Neuronal stem cell (in vitro differentiated cells): ENCODE results near the gene HGF.

Experiments used
- DNase-seq: peaks from one replicate; pipeline ENCODE4 v3.0.0-alpha.2; 2013; ENCODE audit warnings: low spot score
- H2AFZ ChIP-seq: one replicate; pipeline ENCODE4 v1.6.1; 2013; ENCODE audit warnings: mild to moderate bottlenecking, low read length, inconsistent platforms
- H2AK5ac ChIP-seq: 2 replicates; pipeline ENCODE4 v1.6.1; 2013; ENCODE audit warnings: low read depth, mild to moderate bottlenecking, inconsistent platforms, low read length, moderate library complexity, mixed read lengths
- H2BK120ac ChIP-seq: 2 replicates; pipeline ENCODE4 v1.6.1; 2013; ENCODE audit warnings: low read depth, mild to moderate bottlenecking, inconsistent platforms, low read length, moderate library complexity, mixed read lengths
- H2BK12ac ChIP-seq: one replicate; pipeline ENCODE4 v1.6.1; 2013; ENCODE audit warnings: low read length, inconsistent platforms
- H2BK15ac ChIP-seq: 2 replicates; pipeline ENCODE4 v1.6.1; 2013; ENCODE audit warnings: mild to moderate bottlenecking, low read length, inconsistent platforms, mixed read lengths
- H2BK5ac ChIP-seq: one replicate; pipeline ENCODE4 v1.6.1; 2013; ENCODE audit warnings: inconsistent platforms, mild to moderate bottlenecking, low read length, moderate library complexity
- H3K14ac ChIP-seq: one replicate; pipeline ENCODE4 v1.6.1; 2013; ENCODE audit warnings: low read length, inconsistent platforms
- H3K18ac ChIP-seq: 2 replicates; pipeline ENCODE4 v1.6.1; 2013; ENCODE audit warnings: low read length, inconsistent platforms
- H3K23ac ChIP-seq: 2 replicates; pipeline ENCODE4 v1.6.1; 2013; ENCODE audit warnings: low read depth, mild to moderate bottlenecking, mixed read lengths, low read length, inconsistent platforms; ENCODE audit not compliant: poor library complexity
- H3K27ac ChIP-seq: replicated peaks from 3 replicates; pipeline ENCODE4 v1.5.1; 2013; ENCODE audit warnings: low read length, inconsistent platforms
- H3K27me3 ChIP-seq, 3 experiments: 2 replicates each; pipeline ENCODE4 v1.6.1; 2013; ENCODE audit warnings: low read length in 3 of 3, mild to moderate bottlenecking in 2 of 3, inconsistent platforms in 1 of 3, low read depth in 1 of 3, mixed read lengths in 1 of 3, moderate library complexity in 1 of 3; ENCODE audit not compliant: control insufficient read depth in 3 of 3, insufficient read depth in 3 of 3
- H3K36me3 ChIP-seq, 2 donors: replicated peaks in 1 of 2; 2 replicates each; pipeline ENCODE4 v1.6.1; 2013; ENCODE audit warnings: low read length in 2 of 2; ENCODE audit not compliant: control insufficient read depth in 2 of 2, insufficient read depth in 2 of 2
- H3K4ac ChIP-seq: 2 replicates; pipeline ENCODE4 v1.6.1; 2013; ENCODE audit warnings: inconsistent platforms, mild to moderate bottlenecking, low read length, moderate library complexity
- H3K4me1 ChIP-seq, 2 donors: 1 replicate in 1 of 2; 2 replicates in 1 of 2; pipeline ENCODE4 v1.6.1; 2013; ENCODE audit warnings: low read length in 2 of 2, low read depth in 1 of 2; ENCODE audit not compliant: control insufficient read depth in 2 of 2, insufficient read depth in 1 of 2
- H3K4me2 ChIP-seq: one replicate; pipeline ENCODE4 v1.6.1; 2013; ENCODE audit warnings: mild to moderate bottlenecking, low read length, inconsistent platforms; ENCODE audit not compliant: insufficient read depth, poor library complexity, severe bottlenecking
- H3K4me3 ChIP-seq, 2 donors: 2 replicates each; pipeline ENCODE4 v1.5.1; 2013; ENCODE audit warnings: low read length in 2 of 2, mild to moderate bottlenecking in 2 of 2, inconsistent platforms in 1 of 2, moderate library complexity in 1 of 2
- H3K79me1 ChIP-seq: one replicate; pipeline ENCODE4 v1.6.1; 2013; ENCODE audit warnings: low read depth, mild to moderate bottlenecking, inconsistent platforms, low read length, moderate library complexity
- H3K9ac ChIP-seq: one replicate; pipeline ENCODE4 v1.6.1; 2013; ENCODE audit warnings: mild to moderate bottlenecking, low read depth, low read length, inconsistent platforms; ENCODE audit not compliant: poor library complexity
- H3K9me3 ChIP-seq, 2 donors: replicated peaks in 1 of 2; 2 replicates each; pipeline versions ENCODE3 to v1.6.1; 2013; ENCODE audit warnings: low read length in 2 of 2, mild to moderate bottlenecking in 2 of 2, inconsistent platforms in 1 of 2, low read depth in 1 of 2, mixed read lengths in 1 of 2, moderate library complexity in 1 of 2; ENCODE audit not compliant: control insufficient read depth in 2 of 2, insufficient read depth in 1 of 2
- H4K8ac ChIP-seq: one replicate; pipeline ENCODE4 v1.6.1; 2013; ENCODE audit warnings: low read depth, mild to moderate bottlenecking, inconsistent platforms, low read length, moderate library complexity
- H4K91ac ChIP-seq: one replicate; pipeline ENCODE4 v1.6.1; 2013; ENCODE audit warnings: low read length, low read depth, mild to moderate bottlenecking, inconsistent platforms; ENCODE audit not compliant: poor library complexity
- WGBS, 2 donors: extraction: QIAGEN DNeasy Blood & Tissue Kit; methylation state at CpG; one replicate each; pipeline ENCODE4 v1.1.7; 2013; ENCODE audit warnings: missing lambda C conversion rate in 2 of 2, mixed read lengths in 1 of 2; ENCODE audit not compliant: insufficient read length in 2 of 2, insufficient replicate concordance in 1 of 2; ENCODE audit errors: extremely low coverage in 2 of 2; 5-methylcytosine and 5-hydroxymethylcytosine counted together

The HGF gene

DNA sequence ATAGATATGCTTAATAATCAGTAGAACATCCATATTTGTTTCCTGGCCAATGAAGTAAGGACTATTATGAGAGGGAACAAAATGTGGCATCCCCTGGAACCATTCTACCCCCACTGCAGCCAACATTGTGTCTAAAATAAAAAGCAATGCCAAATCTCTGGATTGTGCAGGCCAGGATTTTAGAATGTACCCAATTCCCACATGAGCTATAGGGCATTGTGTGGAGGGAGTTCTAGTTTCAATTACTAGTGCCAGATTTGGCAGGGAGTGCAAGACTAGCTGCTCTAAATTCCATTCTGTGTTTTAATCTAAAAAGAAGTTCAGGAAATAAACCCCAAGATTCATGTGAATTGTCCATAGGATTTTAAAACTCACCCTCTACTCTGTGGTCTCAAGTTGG is 112.3 kb downstream of the HGF start:
- H2BK5ac ChIP-seq, result no peak overlapping the region
- H3K9ac ChIP-seq, result no peak overlapping the region
- H2AK5ac ChIP-seq, result no peak overlapping the region
- no peak overlapping the region for H2AFZ ChIP-seq
- no peaks in the 10 kb centered on the region for H3K27me3 ChIP-seq
- H4K8ac ChIP-seq, result no peak overlapping the region
- H3K27ac ChIP-seq, result no peak overlapping the region
- H3K4me2 ChIP-seq, result no peak overlapping the region
- no peak overlapping the region for H2BK120ac ChIP-seq
- H3K4me1 ChIP-seq, result peaks cover 0 to 2% of the 10 kb centered on the region in 2 donors
- DNase-seq, result no peak
- no peak overlapping the region for H3K4me3 ChIP-seq
- H3K79me1 ChIP-seq, result no peaks in the 10 kb centered on the region
- no peak overlapping the region for H3K14ac ChIP-seq
- no peak overlapping the region for H3K18ac ChIP-seq
- no peaks in the 10 kb centered on the region for H3K36me3 ChIP-seq
- no peak overlapping the region for H4K91ac ChIP-seq
- H2BK12ac ChIP-seq, result no peak overlapping the region
- H3K4ac ChIP-seq, result no peak overlapping the region
- no peak overlapping the region for H3K23ac ChIP-seq
- H3K9me3 ChIP-seq, result peaks cover 7 to 16% of the 10 kb centered on the region in 2 donors
- no peak overlapping the region for H2BK15ac ChIP-seq

DNA sequence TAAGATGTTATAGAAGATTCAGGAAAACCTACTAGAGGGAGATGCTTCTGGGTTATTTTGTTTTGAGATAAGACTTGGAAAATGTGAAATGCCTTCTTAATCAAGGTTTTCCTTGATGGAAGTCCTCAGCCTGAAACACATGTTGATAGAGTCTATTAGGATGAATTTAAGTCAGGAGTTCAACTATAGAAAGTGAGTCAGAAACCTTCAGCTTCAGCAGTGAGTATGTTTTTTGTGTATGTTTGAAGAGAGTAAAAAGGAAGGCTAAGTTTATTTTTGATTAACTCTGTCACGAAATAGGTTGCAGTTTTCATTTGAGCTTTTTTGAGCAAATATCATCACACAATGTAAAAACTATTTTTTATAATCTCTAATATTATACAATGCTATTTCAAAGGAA is 114.6 kb downstream of the HGF start:
- no CpG with 5 or more reads among the region's 1 CpG for WGBS, 2 donors

DNA sequence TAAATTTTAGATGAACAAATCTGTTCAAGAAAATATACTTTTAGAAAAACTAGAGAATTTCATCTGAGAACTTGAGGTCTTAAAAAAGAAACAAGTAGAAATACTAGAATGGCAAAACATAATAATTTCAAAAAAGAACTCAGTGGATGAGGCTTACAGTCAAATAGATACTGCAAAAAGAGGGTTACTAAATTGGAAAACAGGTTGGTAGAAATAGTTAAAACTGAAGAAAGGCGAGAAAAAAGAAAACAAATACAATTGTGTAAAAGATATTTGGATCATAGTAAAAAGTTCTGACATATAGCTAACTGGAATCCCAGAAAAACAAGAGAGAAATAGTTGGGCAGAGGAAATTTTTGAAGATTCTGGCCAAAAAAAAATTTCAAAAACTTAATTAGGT is 117.6 kb downstream of the HGF start:
- no peak overlapping the region for H3K18ac ChIP-seq
- no peaks in the 10 kb centered on the region for H3K36me3 ChIP-seq
- H4K91ac ChIP-seq, result no peak overlapping the region
- H3K14ac ChIP-seq, result no peak overlapping the region
- DNase-seq, result no peak
- H3K9ac ChIP-seq, result no peak overlapping the region
- no peak overlapping the region for H2BK15ac ChIP-seq
- H3K27me3 ChIP-seq, result no peaks in the 10 kb centered on the region
- no peak overlapping the region for H2AK5ac ChIP-seq
- H4K8ac ChIP-seq, result no peak overlapping the region
- H3K4me1 ChIP-seq, result no peaks in the 10 kb centered on the region
- H3K4me3 ChIP-seq, result no peak overlapping the region
- no peak overlapping the region for H3K23ac ChIP-seq
- H3K27ac ChIP-seq, result no peak overlapping the region
- H3K9me3 ChIP-seq, result peaks cover 7 to 17% of the 10 kb centered on the region in 2 donors
- no peak overlapping the region for H2AFZ ChIP-seq
- H2BK5ac ChIP-seq, result no peak overlapping the region
- H3K4me2 ChIP-seq, result no peak overlapping the region
- WGBS, 2 donors, result no CpG with 5 or more reads among the region's 1 CpG
- no peak overlapping the region for H2BK120ac ChIP-seq
- H3K79me1 ChIP-seq, result no peaks in the 10 kb centered on the region
- no peak overlapping the region for H3K4ac ChIP-seq
- H2BK12ac ChIP-seq, result no peak overlapping the region

More for the DNA sequence above, 114.6 kb downstream of the HGF start:
- Histone ChIP-seq H2BK12ac (no peak overlapping the region), H2BK120ac (no peak overlapping the region), H3K9ac (no peak overlapping the region), H3K4me3 (no peak overlapping the region), H3K79me1 (no peaks in the 10 kb centered on the region), H3K36me3 (no peaks in the 10 kb centered on the region), H3K23ac (no peak overlapping the region), H3K4ac (no peak overlapping the region), H2AK5ac (no peak overlapping the region), H4K8ac (no peak overlapping the region), H3K14ac (no peak overlapping the region), H3K4me2 (no peak overlapping the region), H4K91ac (no peak overlapping the region), H3K27me3 (no peaks in the 10 kb centered on the region), H2AFZ (no peak overlapping the region), H3K18ac (no peak overlapping the region), H2BK5ac (no peak overlapping the region), H3K4me1 (peaks cover 0 to 2% of the 10 kb centered on the region in 2 donors), H3K27ac (no peak overlapping the region), H3K9me3 (peaks cover 10 to 25% of the 10 kb centered on the region in 2 donors), H2BK15ac (no peak overlapping the region)
- DNase-seq, result no peak
